ENCODE measurements around the gene SULT1B1.

SULT1B1 gene

GRCh38 chr4:69760455-69760854 is at the start of gene SULT1B1:
SULT1B1 (minus strand) TSS chr4:69760620; CDS start chr4:69755217, 5,403 bp downstream.
- no peaks in the 10 kb centered on the region for H3K79me2 ChIP-seq
- H3K9me3 ChIP-seq (ENCODE audit: control insufficient read depth, low read length): no peaks in the 10 kb centered on the region
- TF ChIP-seq CTCF (IDR thresholded peaks at IDR 0.05): no peak
- no peak within 1 kb of the TSS for H3K9ac ChIP-seq
- H2AFZ ChIP-seq: no peak within 1 kb of the TSS
- H3K4me2 ChIP-seq (ENCODE audit: low read length): no peak within 1 kb of the TSS
- no peaks in the 10 kb centered on the region for H3K4me1 ChIP-seq
- H3K36me3 ChIP-seq (ENCODE audit: control insufficient read depth, insufficient read depth, low read length): no peaks in the 10 kb centered on the region
- H3K27ac ChIP-seq: no peak within 1 kb of the TSS
- H3K27me3 ChIP-seq (ENCODE audit: control insufficient read depth, insufficient read depth, low read length): no peaks in the 10 kb centered on the region
- no peak within 1 kb of the TSS for H3K4me3 ChIP-seq (ENCODE audit: low read depth, low read length)

- H3K9me3 ChIP-seq (ENCODE audit: control insufficient read depth, low read length): no peaks in the 10 kb centered on the region
- H3K27me3 ChIP-seq (ENCODE audit: control insufficient read depth, insufficient read depth, low read length): no peaks in the 10 kb centered on the region
- H3K4me3 ChIP-seq (ENCODE audit: low read depth, low read length): no peak overlapping the region
- no peak overlapping the region for H3K27ac ChIP-seq
- no peaks in the 10 kb centered on the region for H3K36me3 ChIP-seq (ENCODE audit: control insufficient read depth, insufficient read depth, low read length)
- H3K4me2 ChIP-seq (ENCODE audit: low read length): no peak overlapping the region
- H3K9ac ChIP-seq: no peak overlapping the region
- no peaks in the 10 kb centered on the region for H3K4me1 ChIP-seq
- no peaks in the 10 kb centered on the region for H3K79me2 ChIP-seq
- no peak overlapping the region for H2AFZ ChIP-seq
- no peak for TF ChIP-seq CTCF (IDR thresholded peaks at IDR 0.05)
Measured at GRCh38 chr4:69800599-69800998, 40.2 kb upstream of the SULT1B1 start.

- Histone ChIP-seq H3K36me3 (ENCODE audit: control insufficient read depth, insufficient read depth, low read length) (no peaks in the 10 kb centered on the region), H3K4me1 (no peaks in the 10 kb centered on the region), H3K9ac (no peak overlapping the region), H3K9me3 (ENCODE audit: control insufficient read depth, low read length) (no peaks in the 10 kb centered on the region), H3K4me2 (ENCODE audit: low read length) (no peak overlapping the region), H3K27me3 (ENCODE audit: control insufficient read depth, insufficient read depth, low read length) (no peaks in the 10 kb centered on the region), H3K4me3 (ENCODE audit: low read depth, low read length) (no peak overlapping the region), H3K27ac (no peak overlapping the region), H3K79me2 (no peaks in the 10 kb centered on the region), H2AFZ (no peak overlapping the region)
- no peak for TF ChIP-seq CTCF (IDR thresholded peaks at IDR 0.05)
Measured at GRCh38 chr4:69799337-69799736, 38.9 kb upstream of the SULT1B1 start.

- Histone ChIP-seq H3K9me3 (ENCODE audit: control insufficient read depth, low read length) (no peaks in the 10 kb centered on the region), H3K79me2 (no peaks in the 10 kb centered on the region), H3K27ac (no peak overlapping the region), H3K4me1 (no peaks in the 10 kb centered on the region), H3K9ac (no peak overlapping the region), H2AFZ (no peak overlapping the region), H3K4me2 (ENCODE audit: low read length) (no peak overlapping the region), H3K4me3 (ENCODE audit: low read depth, low read length) (no peak overlapping the region), H3K27me3 (ENCODE audit: control insufficient read depth, insufficient read depth, low read length) (no peaks in the 10 kb centered on the region), H3K36me3 (ENCODE audit: control insufficient read depth, insufficient read depth, low read length) (no peaks in the 10 kb centered on the region)
- TF ChIP-seq CTCF (IDR thresholded peaks at IDR 0.05): no peak
Measured at GRCh38 chr4:69793732-69794131, 33.3 kb upstream of the SULT1B1 start.

- H2AFZ ChIP-seq: no peak overlapping the region
- no peak for TF ChIP-seq CTCF (IDR thresholded peaks at IDR 0.05)
- H3K9me3 ChIP-seq (ENCODE audit: control insufficient read depth, low read length): no peaks in the 10 kb centered on the region
- H3K27ac ChIP-seq: no peak overlapping the region
- H3K27me3 ChIP-seq (ENCODE audit: control insufficient read depth, insufficient read depth, low read length): no peaks in the 10 kb centered on the region
- H3K36me3 ChIP-seq (ENCODE audit: control insufficient read depth, insufficient read depth, low read length): no peaks in the 10 kb centered on the region
- H3K79me2 ChIP-seq: no peaks in the 10 kb centered on the region
- H3K4me3 ChIP-seq (ENCODE audit: low read depth, low read length): no peak overlapping the region
- no peak overlapping the region for H3K9ac ChIP-seq
- no peak overlapping the region for H3K4me2 ChIP-seq (ENCODE audit: low read length)
- H3K4me1 ChIP-seq: no peaks in the 10 kb centered on the region
Measured at GRCh38 chr4:69787879-69788278, 27.5 kb upstream of the SULT1B1 start.

Measured in parathyroid adenoma (tissue), 2 donors.